Panc1 (cell line): ENCODE results near the gene POLQ. TPM values are rescaled to one million over a fixed set of nuclear protein-coding genes. Genes with fewer than 3 reads are reported as not detected.

Experiments used
- ATAC-seq: fragments of 200-7000 bp; cut with Tn5 transposase; 2 replicates; pipeline ENCODE4 v1.9.1; 2020; ENCODE audit warnings: mild to moderate bottlenecking, moderate library complexity
- BruUV-seq: library from RNA; stranded (reverse); fragments of 400-500 nt; replicated peaks from 2 replicates; lab custom pipeline; 2021; lab: Mats Ljungman, UMichigan
- CTCF ChIA-PET: fragments of 300-600 bp; sonication (Branson Sonifier 250); formaldehyde crosslinking; loops from one replicate; lab custom pipeline; 2022; ENCODE audit warnings: antibody characterized with exemption; lab: Charles Lee
- POLR2A ChIA-PET: fragments of 300-600 bp; sonication (Branson Sonifier 250); formaldehyde crosslinking; loops from one replicate; lab custom pipeline; 2022; ENCODE audit warnings: antibody characterized with exemption; lab: Charles Lee
- DNase-seq: peaks from one replicate; pipeline ENCODE4 v3.0.0-alpha.2; 2010; ENCODE audit warnings: low read depth, low spot score
- H3K27ac ChIP-seq: 2 replicates; pipeline ENCODE4 v1.5.1; 2011; ENCODE audit warnings: mild to moderate bottlenecking, low read length, inconsistent platforms
- H3K27me3 ChIP-seq: fragments of 200-500 bp; sonication (Bioruptor generic); 2 replicates; pipeline ENCODE4 v1.6.0; 2014; ENCODE audit warnings: low read length, inconsistent platforms; ENCODE audit not compliant: control insufficient read depth, insufficient read depth
- H3K36me3 ChIP-seq: fragments of 200-500 bp; sonication (Bioruptor generic); 2 replicates; pipeline ENCODE4 v1.5.1; 2014; ENCODE audit warnings: inconsistent platforms, mild to moderate bottlenecking, low read length, moderate library complexity; ENCODE audit not compliant: control insufficient read depth, insufficient read depth
- H3K4me1 ChIP-seq: 2 replicates; pipeline ENCODE4 v1.5.1; 2011; ENCODE audit warnings: inconsistent platforms, mild to moderate bottlenecking, low read length, moderate library complexity; ENCODE audit not compliant: control insufficient read depth, insufficient read depth
- H3K4me3 ChIP-seq, 2 experiments: 2 replicates each; pipeline ENCODE4 v1.5.1; 2011 to 2012; ENCODE audit warnings: low read depth in 2 of 2, low read length in 2 of 2, mild to moderate bottlenecking in 2 of 2, inconsistent platforms in 1 of 2, moderate library complexity in 1 of 2
- H3K9me3 ChIP-seq: fragments of 200-500 bp; sonication (Bioruptor generic); 2 replicates; pipeline ENCODE4 v1.5.1; 2014; ENCODE audit warnings: low read depth, mild to moderate bottlenecking, inconsistent platforms, low read length, moderate library complexity; ENCODE audit not compliant: control insufficient read depth, insufficient read depth
- CTCF ChIP-seq: fragments of 450-650 bp; IDR thresholded peaks from 2 replicates; pipeline ENCODE4 v1.5.1; 2017; ENCODE audit warnings: mild to moderate bottlenecking
- POLR2AphosphoS5 ChIP-seq: IDR thresholded peaks from 2 replicates; pipeline ENCODE4 v1.6.1; 2012; ENCODE audit warnings: mild to moderate bottlenecking, low read depth, low read length, moderate library complexity
- REST ChIP-seq, 2 experiments: IDR thresholded peaks; 2 replicates each; pipeline ENCODE4 v1.6.1; 2011 to 2012; ENCODE audit warnings: low read depth in 2 of 2, control low read depth in 1 of 2, low read length in 1 of 2, mild to moderate bottlenecking in 1 of 2, moderate library complexity in 1 of 2; ENCODE audit not compliant: insufficient read depth in 1 of 2
- SIN3A ChIP-seq: IDR thresholded peaks from 2 replicates; pipeline ENCODE4 v1.6.1; 2012; ENCODE audit warnings: low read depth, mild to moderate bottlenecking, low read length, moderate library complexity, borderline replicate concordance; ENCODE audit not compliant: insufficient read depth
- TCF7L2 ChIP-seq: IDR thresholded peaks from 2 replicates; pipeline ENCODE4 v1.6.1; 2011; ENCODE audit warnings: mild to moderate bottlenecking, low read depth, low read length, inconsistent platforms
- in situ Hi-C: cut with HindIII; loops from 2 replicates; pipeline ENCODE4 v1.10.0; 2016; ENCODE audit warnings: low sequenced_read_pairs, low pct_unique_long_range_greater_than_20kb
- intact Hi-C: fragments of 100-400 bp; cut with micrococcal nuclease; formaldehyde crosslinking; loops from one replicate; pipeline ENCODE4 v1.10.0; 2022; ENCODE audit not compliant: unreplicated experiment
- total RNA-seq: library from RNA; stranded (reverse); gene quantifications from one replicate; pipeline ENCODE4 v1.2.1, GENCODE V29; 2021; ENCODE audit not compliant: unreplicated experiment

The POLQ gene
- total RNA-seq, 1 experiment from 2014 or later: 11.9 TPM

- in situ Hi-C loops: no loop called here
- no peak for ATAC-seq
- POLR2A ChIA-PET: interaction anchor here (0.7 kb wide), 1 partner anchor 686 kb away, joined by 6 read pairs; no protein-coding TSS in a partner anchor
Measured at GRCh38 chr3:121592856-121593702, 47.3 kb upstream of the POLQ start, which contains the start of gene FBXO40. FBXO40 (plus strand) TSS chr3:121593379; CDS start chr3:121620576, 27,197 bp downstream.

GRCh38 chr3:121584418-121584817 is 38.6 kb upstream of the POLQ start:
- H3K36me3 ChIP-seq: no peaks in the 10 kb centered on the region
- POLR2A ChIA-PET: no interaction called here
- no peaks in the 10 kb centered on the region for H3K9me3 ChIP-seq
- no TSS peak for BruUV-seq
- CTCF ChIA-PET: no interaction called here
- DNase-seq: no peak
- no peak overlapping the region for H3K27ac ChIP-seq
- intact Hi-C loops: no loop called here
- H3K27me3 ChIP-seq: peaks cover 3% of the 10 kb centered on the region
- no peak overlapping the region for H3K4me3 ChIP-seq
- H3K4me1 ChIP-seq: no peaks in the 10 kb centered on the region
- no peak for TF ChIP-seq POLR2AphosphoS5
- 0 out of 2 replicates have a peak, but pooled peaks have one; percentile 17 for ATAC-seq
- in situ Hi-C loops: no loop called here

More at GRCh38 chr3:121592856-121593702, 47.3 kb upstream of the POLQ start, which contains the start of gene FBXO40:
- DNase-seq: no peak
- CTCF ChIA-PET: no interaction called here
- intact Hi-C loops: no loop called here
- peaks cover 12% of the 10 kb centered on the region for H3K27me3 ChIP-seq
- no peaks in the 10 kb centered on the region for H3K9me3 ChIP-seq
- no peak for TF ChIP-seq CTCF
- no peak for TF ChIP-seq REST (IDR thresholded peaks at IDR 0.05; ENCODE audit: insufficient read depth in 1 of 2, low read depth in 2 of 2, low read length in 1 of 2)
- no peak for TF ChIP-seq SIN3A
- no peak for TF ChIP-seq POLR2AphosphoS5
- no peak for TF ChIP-seq TCF7L2
- H3K36me3 ChIP-seq: no peaks in the 10 kb centered on the region
- no peaks in the 10 kb centered on the region for H3K4me1 ChIP-seq
- H3K4me3 ChIP-seq: no peak within 1 kb of the TSS
- H3K27ac ChIP-seq: no peak within 1 kb of the TSS
- BruUV-seq: no TSS peak

GRCh38 chr3:121581691-121582090 is 35.9 kb upstream of the POLQ start:
- Histone ChIP-seq H3K4me1 (no peaks in the 10 kb centered on the region), H3K27ac (no peak overlapping the region), H3K9me3 (no peaks in the 10 kb centered on the region), H3K36me3 (no peaks in the 10 kb centered on the region), H3K27me3 (peaks cover 3% of the 10 kb centered on the region), H3K4me3 (no peak overlapping the region)
- no TSS peak for BruUV-seq
- CTCF ChIA-PET: no interaction called here
- no peak for TF ChIP-seq POLR2AphosphoS5
- no peak for TF ChIP-seq SIN3A
- TF ChIP-seq TCF7L2: no peak
- no peak for TF ChIP-seq CTCF
- TF ChIP-seq REST (IDR thresholded peaks at IDR 0.05; ENCODE audit: insufficient read depth in 1 of 2, low read depth in 2 of 2, low read length in 1 of 2): no peak
- in situ Hi-C loops (no loop called here), intact Hi-C loops (no loop called here)
- POLR2A ChIA-PET: interaction anchor here (0.7 kb wide), 1 partner anchor 251 kb away, joined by 3 read pairs; no protein-coding TSS in a partner anchor
- no peak for DNase-seq
- ATAC-seq: no peak
